IPS-18c (cell line): Measurements from ENCODE around the gene OPN1SW.

Source experiments
- H3K4me3 ChIP-seq: 2 replicates; pipeline ENCODE4 v1.7.0; 2013; ENCODE audit warnings: low read depth, mild to moderate bottlenecking, low read length, moderate library complexity; ENCODE audit not compliant: insufficient read depth
- H3K9me3 ChIP-seq: one replicate; pipeline ENCODE4 v1.6.1; 2013; ENCODE audit warnings: mild to moderate bottlenecking, low read length, moderate library complexity; ENCODE audit not compliant: control insufficient read depth, insufficient read depth

OPN1SW gene, protein sequence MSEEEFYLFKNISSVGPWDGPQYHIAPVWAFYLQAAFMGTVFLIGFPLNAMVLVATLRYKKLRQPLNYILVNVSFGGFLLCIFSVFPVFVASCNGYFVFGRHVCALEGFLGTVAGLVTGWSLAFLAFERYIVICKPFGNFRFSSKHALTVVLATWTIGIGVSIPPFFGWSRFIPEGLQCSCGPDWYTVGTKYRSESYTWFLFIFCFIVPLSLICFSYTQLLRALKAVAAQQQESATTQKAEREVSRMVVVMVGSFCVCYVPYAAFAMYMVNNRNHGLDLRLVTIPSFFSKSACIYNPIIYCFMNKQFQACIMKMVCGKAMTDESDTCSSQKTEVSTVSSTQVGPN

GRCh38 chr7:128775744-128776474, at the start of gene OPN1SW:
Gene OPN1SW, minus strand, starts transcription at chr7:128775794. Its CDS starts 13 bp downstream, at chr7:128775781.
- H3K4me3 ChIP-seq, result no peak within 1 kb of the TSS
- no peaks in the 10 kb centered on the region for H3K9me3 ChIP-seq

GRCh38 chr7:128821724-128822123, 46.1 kb upstream of the OPN1SW start:
- H3K9me3 ChIP-seq, result no peaks in the 10 kb centered on the region
- no peak overlapping the region for H3K4me3 ChIP-seq

GRCh38 chr7:128818694-128819093, 43.1 kb upstream of the OPN1SW start:
- Histone ChIP-seq H3K4me3 (no peak overlapping the region), H3K9me3 (no peaks in the 10 kb centered on the region)

DNA sequence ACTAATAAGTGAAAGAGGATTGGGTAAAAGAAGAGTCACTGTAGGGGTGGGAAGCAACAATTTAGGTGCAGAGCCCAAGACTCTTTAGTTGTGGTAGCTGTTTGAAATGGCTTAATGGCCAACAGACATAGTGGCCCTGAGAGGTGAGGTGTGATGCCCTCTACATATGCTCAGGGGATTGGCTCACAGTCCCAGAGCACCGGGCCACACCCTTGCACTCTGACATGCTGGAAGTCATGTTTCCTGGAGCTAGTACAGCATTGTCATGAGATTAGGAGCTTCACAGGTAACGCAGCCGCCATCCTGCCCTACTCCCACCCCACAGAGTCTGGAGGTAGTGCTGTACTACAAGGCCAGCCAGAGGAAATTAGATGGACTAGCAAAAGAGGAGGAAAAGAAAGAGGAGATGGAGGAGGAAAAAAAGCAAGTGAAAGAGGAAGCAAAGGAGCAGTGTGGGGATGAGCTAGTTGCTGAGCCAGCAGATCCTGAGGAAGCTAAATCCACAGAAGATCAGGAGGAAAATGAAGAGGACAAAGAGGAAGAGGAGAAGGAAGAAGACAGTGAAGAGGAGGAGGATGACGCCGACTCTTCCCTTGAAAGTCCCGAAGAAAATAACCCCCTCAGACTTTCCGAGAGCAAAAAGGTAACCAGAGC, 39.8 kb upstream of the OPN1SW start:
- Histone ChIP-seq H3K9me3 (no peaks in the 10 kb centered on the region), H3K4me3 (no peak overlapping the region)

DNA sequence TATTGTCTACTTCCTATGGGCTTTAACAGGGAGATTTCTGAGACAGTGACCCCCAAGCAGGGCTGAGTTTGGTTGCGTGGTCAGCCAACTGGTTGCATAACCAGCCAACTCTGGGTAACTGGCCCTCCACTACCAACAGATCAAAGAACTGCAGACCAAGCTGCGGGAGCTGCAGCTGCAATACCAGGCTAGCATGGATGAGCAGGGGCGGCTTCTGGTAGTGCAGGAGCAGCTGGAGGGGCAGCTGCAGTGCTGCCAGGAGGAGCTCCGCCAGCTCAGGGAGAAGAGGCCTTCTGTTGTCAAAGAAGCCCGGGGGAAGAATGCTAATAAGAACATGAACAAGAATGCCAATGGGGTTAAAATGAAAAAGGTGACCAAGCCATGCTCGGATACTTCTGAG, 38.9 kb upstream of the OPN1SW start:
- Histone ChIP-seq H3K4me3 (no peak overlapping the region), H3K9me3 (no peaks in the 10 kb centered on the region)

DNA sequence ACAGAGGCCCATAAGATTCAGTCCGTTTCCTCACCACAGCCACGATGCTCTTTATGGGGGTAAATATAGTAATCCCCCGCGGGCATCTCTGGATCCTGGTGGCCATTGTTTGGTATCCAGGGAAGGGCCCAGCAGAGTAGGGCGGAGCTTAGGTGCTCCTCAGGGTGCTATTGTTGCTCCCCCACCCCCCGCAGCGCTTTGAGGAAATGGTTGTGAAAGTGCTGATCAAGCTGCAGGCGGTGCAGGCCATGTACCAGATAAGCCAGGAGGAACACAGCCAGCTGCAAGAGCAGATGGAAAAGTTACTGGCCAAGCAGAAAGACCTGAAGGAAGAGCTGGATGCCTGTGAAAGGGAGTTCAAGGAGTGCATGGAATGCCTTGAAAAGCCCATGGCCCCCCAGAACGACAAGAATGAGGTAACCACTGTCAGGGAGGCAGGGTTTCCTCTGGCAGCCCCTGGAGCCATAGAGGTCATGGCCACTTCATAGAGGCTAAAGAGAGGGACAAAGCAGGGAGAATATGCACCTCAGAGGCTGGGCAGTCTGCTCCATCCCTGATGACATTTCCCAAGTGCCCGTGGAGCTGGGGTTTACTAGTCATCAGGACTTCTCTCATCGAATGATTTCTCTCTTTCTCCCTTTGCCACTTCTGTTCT, 37.0 kb upstream of the OPN1SW start:
- Histone ChIP-seq H3K9me3 (peaks cover 2% of the 10 kb centered on the region), H3K4me3 (no peak overlapping the region)

- H3K9me3 ChIP-seq, result peaks cover 2% of the 10 kb centered on the region
- no peak overlapping the region for H3K4me3 ChIP-seq
Measured at GRCh38 chr7:128811631-128812430, 36.2 kb upstream of the OPN1SW start.

GRCh38 chr7:128810997-128811396, 35.4 kb upstream of the OPN1SW start:
- Histone ChIP-seq H3K4me3 (no peak overlapping the region), H3K9me3 (peaks cover 2% of the 10 kb centered on the region)

GRCh38 chr7:128810473-128810872, 34.9 kb upstream of the OPN1SW start:
- peaks cover 2% of the 10 kb centered on the region for H3K9me3 ChIP-seq

GRCh38 chr7:128809363-128809762, 33.8 kb upstream of the OPN1SW start:
- Histone ChIP-seq H3K9me3 (peaks cover 2% of the 10 kb centered on the region), H3K4me3 (no peak overlapping the region)

More at GRCh38 chr7:128810473-128810872, 34.9 kb upstream of the OPN1SW start:
- no peak overlapping the region for H3K4me3 ChIP-seq

DNA sequence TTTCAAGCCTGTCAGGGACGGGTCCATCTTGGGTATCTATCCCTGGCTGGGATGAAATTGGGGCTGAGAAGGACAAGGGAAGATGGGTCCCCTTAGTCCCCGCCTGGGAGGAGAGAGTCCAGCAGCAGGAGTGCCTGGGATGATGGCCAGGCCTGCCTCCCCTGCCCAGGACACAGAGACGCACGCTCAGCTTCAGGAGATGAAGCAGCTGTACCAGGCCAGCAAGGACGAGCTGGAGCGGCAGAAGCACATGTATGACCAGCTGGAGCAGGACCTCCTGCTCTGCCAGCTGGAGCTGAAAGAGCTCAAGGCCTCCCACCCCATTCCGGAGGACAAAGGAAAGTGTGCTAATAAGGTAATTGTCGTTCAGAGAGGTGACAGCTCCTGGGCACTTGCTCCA, 31.6 kb upstream of the OPN1SW start:
- Histone ChIP-seq H3K4me3 (no peak overlapping the region), H3K9me3 (peaks cover 2% of the 10 kb centered on the region)

DNA sequence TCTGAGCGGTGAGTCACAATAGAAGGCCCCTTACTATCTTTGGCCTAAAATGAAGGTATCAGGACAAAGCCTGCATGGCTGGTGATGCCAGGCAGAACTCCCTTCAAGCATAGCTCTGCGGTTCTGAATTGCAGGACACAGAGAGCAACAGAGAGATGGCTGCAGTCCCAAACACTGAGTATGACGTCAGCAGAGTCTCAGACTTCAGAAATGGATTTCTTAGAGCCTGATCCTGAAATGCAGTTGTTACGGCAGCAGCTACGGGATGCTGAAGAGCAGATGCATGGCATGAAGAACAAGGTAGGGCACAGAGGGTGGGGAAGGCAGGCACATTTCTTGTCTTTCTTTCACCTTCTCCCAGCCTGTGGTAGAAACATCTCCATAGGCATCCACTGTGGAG, 29.6 kb upstream of the OPN1SW start:
- no peak overlapping the region for H3K4me3 ChIP-seq
- peaks cover 2% of the 10 kb centered on the region for H3K9me3 ChIP-seq

GRCh38 chr7:128804484-128804883, 28.9 kb upstream of the OPN1SW start:
- Histone ChIP-seq H3K9me3 (peaks cover 2% of the 10 kb centered on the region), H3K4me3 (no peak overlapping the region)

GRCh38 chr7:128801667-128802418, 26.2 kb upstream of the OPN1SW start:
- no peaks in the 10 kb centered on the region for H3K9me3 ChIP-seq
- no peak overlapping the region for H3K4me3 ChIP-seq

- H3K9me3 ChIP-seq, result no peaks in the 10 kb centered on the region
- no peak overlapping the region for H3K4me3 ChIP-seq
Measured at GRCh38 chr7:128801003-128801402, 25.4 kb upstream of the OPN1SW start.

- no peak overlapping the region for H3K4me3 ChIP-seq
- H3K9me3 ChIP-seq, result no peaks in the 10 kb centered on the region
Measured at GRCh38 chr7:128800567-128800966, 25.0 kb upstream of the OPN1SW start.
